ENCODE data around the gene DSP. TPM values are rescaled to one million over a fixed set of nuclear protein-coding genes. Genes with fewer than 3 reads are reported as not detected.

DSP gene
- total RNA-seq, 4 donors from 2014 or later = 3.5 to 6.0 (median 4.7) TPM

DNA sequence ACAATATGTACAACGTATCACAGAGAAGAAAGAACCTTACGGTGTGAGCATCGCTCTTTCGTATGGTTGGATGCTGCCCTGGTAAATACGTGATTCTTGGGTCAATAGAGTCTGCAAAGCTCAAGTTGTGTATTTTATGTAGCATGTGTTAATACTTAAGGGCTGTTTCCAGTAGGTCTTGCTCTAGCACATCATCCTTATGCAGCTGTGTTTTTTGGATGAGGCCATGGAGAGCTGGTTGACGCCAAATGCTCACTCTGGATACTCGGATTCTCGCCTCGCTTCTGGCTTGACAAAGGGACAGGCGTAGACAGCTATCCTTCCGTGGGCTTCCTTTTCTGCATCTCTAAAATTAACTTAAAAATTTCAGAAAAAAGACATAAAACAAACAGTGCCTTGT is 87.4 kb downstream of the DSP start:
- 68 to 70% methylated on average over 11 of the region's 11 CpGs for WGBS, 2 donors
- Histone ChIP-seq H3K4me3 (no peak overlapping the region), H3K36me3 (no peaks in the 10 kb centered on the region), H3K27ac (no peak overlapping the region), H3K9me3 (no peaks in the 10 kb centered on the region), H3K4me1 (peaks cover 0 to 8% (median 0%) of the 10 kb centered on the region in 4 donors), H3K27me3 (no peaks in the 10 kb centered on the region)
- TF ChIP-seq EP300 (IDR thresholded peaks at IDR 0.05) (no peak), CTCF (IDR thresholded peaks at IDR 0.05) (no peak), POLR2A (IDR thresholded peaks at IDR 0.05) (no peak)
- no peak for DNase-seq (ENCODE audit: low spot score in 2 of 2)

DNA sequence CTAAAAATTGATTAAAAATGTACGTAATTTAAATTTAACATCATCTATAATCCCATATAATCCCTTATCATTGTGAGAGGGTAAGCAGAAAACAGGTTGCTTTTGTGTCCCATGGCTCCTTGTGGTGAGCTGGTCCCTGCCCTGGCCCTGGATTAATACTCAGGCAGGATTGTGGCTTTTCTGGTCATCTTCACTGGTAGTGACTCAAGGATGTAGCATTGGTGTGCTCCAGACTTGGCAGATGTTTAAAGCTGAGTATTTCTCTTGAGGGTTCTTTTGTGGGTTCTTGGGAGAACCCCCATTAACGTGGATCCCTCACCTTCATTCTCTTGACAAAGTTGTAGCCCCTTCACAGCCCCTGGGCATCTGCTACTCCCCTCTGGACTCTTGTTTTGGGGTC is 87.8 kb downstream of the DSP start:
- TF ChIP-seq EP300 (IDR thresholded peaks at IDR 0.05) (no peak), CTCF (IDR thresholded peaks at IDR 0.05) (no peak), POLR2A (IDR thresholded peaks at IDR 0.05) (no peak)
- WGBS, 2 donors = 49 to 60% methylated on average over 2 of the region's 2 CpGs
- Histone ChIP-seq H3K36me3 (no peaks in the 10 kb centered on the region), H3K9me3 (no peaks in the 10 kb centered on the region), H3K27me3 (no peaks in the 10 kb centered on the region), H3K4me3 (no peak overlapping the region), H3K27ac (no peak overlapping the region), H3K4me1 (peaks cover 0 to 8% (median 0%) of the 10 kb centered on the region in 4 donors)
- no peak for DNase-seq (ENCODE audit: low spot score in 2 of 2)

GRCh38 chr6:7630792-7631191 is 89.3 kb downstream of the DSP start:
- no peak overlapping the region for H3K4me3 ChIP-seq
- no peaks in the 10 kb centered on the region for H3K9me3 ChIP-seq
- no peak for DNase-seq (ENCODE audit: low spot score in 2 of 2)
- 75 to 77% methylated on average over 5 of the region's 5 CpGs for WGBS, 2 donors
- H3K4me1 ChIP-seq = peaks cover 0 to 4% (median 0%) of the 10 kb centered on the region in 4 donors
- TF ChIP-seq EP300 (IDR thresholded peaks at IDR 0.05) (no peak), CTCF (IDR thresholded peaks at IDR 0.05) (no peak), POLR2A (IDR thresholded peaks at IDR 0.05) (no peak)
- H3K27me3 ChIP-seq = no peaks in the 10 kb centered on the region
- no peak overlapping the region for H3K27ac ChIP-seq
- H3K36me3 ChIP-seq = no peaks in the 10 kb centered on the region

GRCh38 chr6:7631466-7631865 is 90.0 kb downstream of the DSP start:
- no peaks in the 10 kb centered on the region for H3K27me3 ChIP-seq
- no peak for DNase-seq (ENCODE audit: low spot score in 2 of 2)
- WGBS, 2 donors = 51 to 54% methylated on average over 5 of the region's 5 CpGs
- H3K4me3 ChIP-seq = no peak overlapping the region
- no peaks in the 10 kb centered on the region for H3K9me3 ChIP-seq
- TF ChIP-seq POLR2A (IDR thresholded peaks at IDR 0.05) = no peak
- TF ChIP-seq CTCF (IDR thresholded peaks at IDR 0.05) = no peak
- no peak for TF ChIP-seq EP300 (IDR thresholded peaks at IDR 0.05)
- H3K36me3 ChIP-seq = no peaks in the 10 kb centered on the region
- H3K27ac ChIP-seq = no peak overlapping the region
- peaks cover 0 to 4% (median 0%) of the 10 kb centered on the region in 4 donors for H3K4me1 ChIP-seq

DNA sequence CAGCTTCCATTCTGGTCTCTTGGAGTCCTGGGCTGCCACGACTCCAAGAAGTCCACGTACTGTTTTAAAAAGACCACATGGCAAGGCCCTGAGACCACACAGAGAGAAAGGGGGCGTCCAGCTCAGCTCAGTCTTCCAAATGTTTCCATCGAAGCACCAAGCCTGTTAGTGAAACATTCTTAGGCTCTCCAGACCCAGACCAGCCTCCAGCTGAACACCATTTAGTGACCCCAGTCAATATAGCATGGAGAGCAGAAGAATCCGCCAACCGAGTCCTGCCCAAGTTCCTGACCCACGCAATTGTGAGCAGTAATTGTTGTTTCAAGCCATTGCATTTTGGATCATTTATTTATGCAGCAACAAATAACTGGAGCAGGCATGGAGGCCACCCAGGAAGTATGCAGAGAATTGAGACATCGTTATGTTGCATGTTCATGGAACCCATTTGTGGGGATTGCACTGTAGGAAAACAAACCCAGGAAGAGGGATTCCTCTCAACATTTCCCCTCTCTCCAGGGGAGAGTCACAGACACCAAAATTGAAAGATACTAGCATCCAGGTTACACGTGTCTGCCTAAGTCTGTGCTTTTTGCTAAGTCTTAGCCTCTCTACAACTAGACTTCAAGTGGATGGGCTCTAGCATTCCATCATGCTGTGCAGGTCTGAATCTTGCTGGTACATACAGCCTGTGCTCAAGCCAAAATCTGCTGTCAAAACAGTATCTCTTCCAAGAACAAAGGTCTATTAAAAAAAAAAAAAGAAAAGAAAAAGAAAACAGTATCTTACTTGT is 91.2 kb downstream of the DSP start:
- no peak for DNase-seq (ENCODE audit: low spot score in 2 of 2)
- Histone ChIP-seq H3K4me1 (peaks cover 0 to 4% (median 0%) of the 10 kb centered on the region in 4 donors), H3K9me3 (no peaks in the 10 kb centered on the region), H3K4me3 (no peak overlapping the region), H3K36me3 (no peaks in the 10 kb centered on the region), H3K27me3 (no peaks in the 10 kb centered on the region), H3K27ac (no peak overlapping the region)
- 66 to 69% methylated on average over 9 of the region's 9 CpGs for WGBS, 2 donors
- TF ChIP-seq POLR2A (IDR thresholded peaks at IDR 0.05) (no peak), CTCF (IDR thresholded peaks at IDR 0.05) (no peak), EP300 (IDR thresholded peaks at IDR 0.05) (no peak)

Measured in tibial nerve (tissue), 4 donors.